GM10248 (cell line): ENCODE data around the gene AP2A2.

Experiments used
- CTCF ChIA-PET: fragments of 300-600 bp; sonication (Branson Sonifier 250); formaldehyde crosslinking; extraction: SDS; loops from one replicate; lab custom pipeline; 2021; ENCODE audit warnings: antibody characterized with exemption; lab: Yijun Ruan, JAX
- POLR2A ChIA-PET: fragments of 350-650 bp; sonication (Branson Sonifier 250); formaldehyde crosslinking; extraction: SDS; loops from one replicate; lab custom pipeline; 2020; ENCODE audit warnings: antibody characterized with exemption; lab: Yijun Ruan, JAX
- DNase-seq: peaks from one replicate; pipeline ENCODE4 v3.0.0; 2012; ENCODE audit errors: extremely low spot score
- TF ChIP-seq, protein P1 (sequence below): IDR thresholded peaks from 2 replicates; pipeline ENCODE4 v1.5.1; 2012; ENCODE audit warnings: mild to moderate bottlenecking, low read depth; ENCODE audit errors: extremely low read depth, missing control alignments, control extremely low read depth

The AP2A2 gene

DNA sequence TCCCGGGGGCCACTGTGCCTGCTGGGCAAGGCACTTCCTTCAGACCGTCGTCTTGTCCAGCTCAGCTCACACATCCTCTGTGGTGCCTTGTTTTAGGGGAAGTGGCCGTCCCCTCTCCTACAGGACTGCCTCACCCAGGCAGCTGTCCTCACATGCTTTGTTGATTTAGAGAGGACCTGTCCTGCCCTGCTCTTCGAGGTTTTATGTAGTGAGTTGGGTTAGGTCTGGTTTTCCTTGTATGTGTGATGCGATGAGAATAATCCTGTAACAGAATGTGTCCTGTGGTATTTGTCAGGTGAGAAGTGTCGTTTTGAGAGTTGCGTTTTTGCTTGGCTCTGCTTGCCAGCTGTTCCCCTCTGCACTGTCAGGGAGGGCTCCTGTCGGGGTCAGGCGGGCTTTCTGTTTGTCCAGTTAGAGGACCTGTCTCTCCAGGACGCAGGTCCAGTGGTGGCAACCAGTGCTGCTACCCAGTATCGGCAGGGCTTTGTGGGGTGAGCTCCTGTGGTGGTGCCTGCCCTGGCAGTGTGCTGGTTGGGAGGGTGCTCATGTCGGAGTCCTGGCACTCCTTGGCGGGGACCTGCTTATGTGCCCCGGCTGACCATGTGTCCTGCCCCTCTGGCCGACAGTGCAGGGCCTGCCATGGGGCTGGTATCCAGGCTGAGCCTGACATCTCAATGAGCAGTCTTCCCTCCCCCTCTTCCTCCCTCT, 69.5 kb downstream of the AP2A2 start:
- ChIA-PET CTCF (interaction anchor here (1.3 to 1.7 kb wide), 2 partner anchors 56 to 62 kb away, joined by 3 to 4 read pairs; no protein-coding TSS in a partner anchor), POLR2A (no interaction called here)
- TF ChIP-seq, protein P1, sequence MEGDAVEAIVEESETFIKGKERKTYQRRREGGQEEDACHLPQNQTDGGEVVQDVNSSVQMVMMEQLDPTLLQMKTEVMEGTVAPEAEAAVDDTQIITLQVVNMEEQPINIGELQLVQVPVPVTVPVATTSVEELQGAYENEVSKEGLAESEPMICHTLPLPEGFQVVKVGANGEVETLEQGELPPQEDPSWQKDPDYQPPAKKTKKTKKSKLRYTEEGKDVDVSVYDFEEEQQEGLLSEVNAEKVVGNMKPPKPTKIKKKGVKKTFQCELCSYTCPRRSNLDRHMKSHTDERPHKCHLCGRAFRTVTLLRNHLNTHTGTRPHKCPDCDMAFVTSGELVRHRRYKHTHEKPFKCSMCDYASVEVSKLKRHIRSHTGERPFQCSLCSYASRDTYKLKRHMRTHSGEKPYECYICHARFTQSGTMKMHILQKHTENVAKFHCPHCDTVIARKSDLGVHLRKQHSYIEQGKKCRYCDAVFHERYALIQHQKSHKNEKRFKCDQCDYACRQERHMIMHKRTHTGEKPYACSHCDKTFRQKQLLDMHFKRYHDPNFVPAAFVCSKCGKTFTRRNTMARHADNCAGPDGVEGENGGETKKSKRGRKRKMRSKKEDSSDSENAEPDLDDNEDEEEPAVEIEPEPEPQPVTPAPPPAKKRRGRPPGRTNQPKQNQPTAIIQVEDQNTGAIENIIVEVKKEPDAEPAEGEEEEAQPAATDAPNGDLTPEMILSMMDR = no peak
- DNase-seq = peak; percentile 55

DNA sequence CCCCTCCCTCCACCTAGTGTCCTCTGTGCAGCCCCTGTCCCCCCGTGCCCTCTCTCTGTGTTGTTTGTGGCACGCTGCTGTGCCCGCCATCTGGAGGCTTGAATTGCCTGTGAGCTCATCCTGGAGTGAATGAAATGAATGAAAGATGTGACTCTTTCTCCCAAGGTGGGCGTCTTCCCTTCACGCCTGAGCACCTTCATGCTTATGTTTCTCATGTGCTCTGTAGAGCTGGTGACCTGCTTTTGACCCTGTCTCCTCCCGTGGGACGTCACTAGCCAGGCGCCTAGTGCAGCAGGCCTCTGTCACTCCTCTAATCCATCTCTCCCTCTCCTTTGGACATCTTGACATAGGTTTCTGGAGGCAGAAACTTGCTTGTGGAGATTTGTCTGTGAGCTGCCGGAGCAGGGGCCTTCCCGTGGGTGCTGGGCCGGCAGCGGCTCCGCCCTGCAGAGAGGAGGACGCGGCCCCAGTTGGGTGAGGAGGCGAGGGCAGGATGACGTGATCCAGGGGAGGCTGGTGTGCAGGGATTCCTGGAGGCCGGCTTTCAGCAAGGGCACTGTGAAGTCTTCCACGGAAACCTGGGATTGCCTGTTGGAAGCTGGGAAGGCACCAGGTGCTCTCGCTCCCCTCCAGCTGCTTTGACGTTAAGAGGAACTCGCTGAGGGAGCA, 70.2 kb downstream of the AP2A2 start:
- DNase-seq = peak; percentile 88
- TF ChIP-seq, protein P1 = no peak
- ChIA-PET CTCF (interaction anchor here (1.1 to 1.7 kb wide), 3 partner anchors 18 to 63 kb away, joined by 3 to 4 read pairs (median 3); no protein-coding TSS in a partner anchor), POLR2A (no interaction called here)

DNA sequence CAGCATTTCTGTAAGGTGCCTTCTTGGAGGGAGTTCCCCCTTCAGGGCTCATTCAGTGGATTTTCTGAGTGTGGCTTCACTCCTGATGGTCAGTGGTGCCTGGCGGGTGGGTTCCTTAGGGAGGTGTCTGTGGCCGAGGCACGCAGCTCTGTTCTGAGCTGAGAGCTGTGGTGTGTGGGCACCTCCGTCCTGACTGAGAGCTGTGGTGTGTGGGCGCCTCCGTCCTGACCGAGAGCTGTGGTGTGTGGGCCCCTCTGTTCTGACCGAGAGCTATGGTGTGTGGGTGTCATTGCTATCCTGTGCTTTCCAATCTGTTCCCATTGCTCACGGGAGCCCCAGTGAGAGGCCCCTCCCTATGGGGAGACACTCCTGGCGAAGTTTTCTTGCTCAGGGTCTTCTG, 71.0 kb downstream of the AP2A2 start:
- TF ChIP-seq, protein P1 = no peak
- DNase-seq = peak; percentile 60
- ChIA-PET CTCF (interaction anchor here (1.1 to 1.7 kb wide), 2 partner anchors 17 to 55 kb away, joined by 3 to 4 read pairs; no protein-coding TSS in a partner anchor), POLR2A (no interaction called here)

- no peak for DNase-seq
- ChIA-PET CTCF (interaction anchor here (2.1 kb wide), 1 partner anchor 12 kb away, joined by 7 read pairs; no protein-coding TSS in a partner anchor), POLR2A (no interaction called here)
- TF ChIP-seq, protein P1 = no peak
These were observed 72.2 kb downstream of the AP2A2 start for GRCh38 chr11:997907-998306.

DNA sequence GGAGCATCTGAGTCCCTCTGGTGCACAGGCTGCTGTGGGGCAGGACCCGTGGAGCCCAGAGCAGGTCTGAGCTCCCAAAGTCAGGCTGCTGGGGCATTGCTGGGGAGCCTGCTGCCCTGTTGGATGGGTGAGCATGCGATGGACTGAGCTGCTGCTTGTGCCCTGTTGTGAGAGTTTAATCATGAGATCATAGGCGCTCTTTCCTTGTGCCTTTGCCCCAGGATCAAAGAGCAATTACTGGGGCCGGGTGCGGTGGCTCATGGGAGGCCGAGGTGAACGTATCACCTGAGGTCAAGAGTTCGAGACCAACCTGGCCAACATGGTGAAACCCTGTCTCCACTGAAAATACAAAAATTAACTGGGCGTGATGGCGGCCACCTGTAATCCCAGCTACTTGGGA, 73.3 kb downstream of the AP2A2 start:
- CTCF ChIA-PET = interaction anchor here (2.1 kb wide), 1 partner anchor 11 kb away, joined by 7 read pairs; no protein-coding TSS in a partner anchor
- POLR2A ChIA-PET = no interaction called here

DNA sequence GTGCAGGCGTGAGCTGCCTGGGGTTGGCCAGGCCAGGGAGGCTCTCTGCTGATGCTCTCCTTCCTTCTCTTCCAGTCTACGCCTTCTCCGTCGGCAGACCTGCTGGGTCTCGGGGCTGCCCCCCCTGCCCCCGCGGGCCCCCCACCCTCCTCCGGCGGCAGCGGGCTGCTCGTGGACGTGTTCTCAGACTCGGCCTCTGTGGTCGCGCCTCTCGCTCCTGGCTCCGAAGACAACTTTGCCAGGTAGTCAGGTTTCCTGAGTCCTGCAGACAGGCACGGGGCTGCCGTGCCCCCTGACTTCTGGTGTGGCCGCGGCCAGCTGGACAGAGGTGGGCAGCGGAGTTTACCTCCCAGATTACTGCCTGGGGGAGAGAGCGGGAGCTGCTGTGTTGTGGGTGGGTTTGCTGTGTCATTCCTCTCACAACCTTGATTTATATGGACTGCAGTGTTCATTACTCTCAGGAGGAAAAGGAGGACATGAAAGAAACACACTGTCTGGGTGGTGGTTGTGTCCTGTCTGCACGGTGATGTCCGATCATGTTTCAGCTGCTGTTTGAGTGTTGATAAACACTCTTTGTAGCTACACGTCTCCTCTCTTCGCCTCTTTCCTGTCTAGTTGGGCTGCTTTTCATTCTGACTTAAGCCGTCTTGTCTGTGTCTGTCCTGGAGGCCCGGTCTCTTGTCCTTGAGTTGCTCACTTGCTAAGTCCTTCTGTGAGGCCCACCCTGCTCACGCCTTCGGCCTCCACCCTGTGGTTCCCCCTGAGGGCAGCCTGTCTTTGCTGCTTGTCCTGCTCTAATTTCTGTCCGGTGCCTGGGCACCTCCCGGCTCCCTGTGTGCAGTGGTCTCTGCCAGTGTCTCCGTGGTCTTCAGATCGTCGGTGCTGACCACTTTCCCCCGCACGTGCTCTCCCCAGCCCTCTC, 74.9 kb downstream of the AP2A2 start:
- no peak for DNase-seq
- POLR2A ChIA-PET = no interaction called here
- CTCF ChIA-PET = no interaction called here
- TF ChIP-seq, protein P1 = no peak

More for the DNA sequence above, 73.3 kb downstream of the AP2A2 start:
- no peak for DNase-seq
- TF ChIP-seq, protein P1 = no peak
